HCT116 (cell line): ENCODE measurements around the gene NIPA2.
"Not testable (repeated sequence)": the region's sequence is repeated elsewhere in the genome, so short reads cannot be mapped to it uniquely, and the experiment has no call there.

Experiments
- EZH2 ChIP-seq: fragments of 200-600 bp; sonication (generic); IDR thresholded peaks from 2 replicates; pipeline ENCODE4 v1.6.1; 2017; ENCODE audit warnings: antibody characterized with exemption, mixed run types
- JUND ChIP-seq: IDR thresholded peaks from 2 replicates; pipeline ENCODE4 v1.6.1; 2012
- POLR2A ChIP-seq: IDR thresholded peaks from 2 replicates; pipeline ENCODE4 v1.7.0; 2011; ENCODE audit warnings: borderline replicate concordance; ENCODE audit not compliant: insufficient read depth, insufficient read length; ENCODE audit errors: extremely low read depth
- RAD21 ChIP-seq: IDR thresholded peaks from 2 replicates; pipeline ENCODE4 v1.6.1; 2012; ENCODE audit warnings: low read depth, mild to moderate bottlenecking
- SP1 ChIP-seq: IDR thresholded peaks from 2 replicates; pipeline ENCODE4 v1.6.1; 2012; ENCODE audit warnings: low read depth
- YY1 ChIP-seq: IDR thresholded peaks from 2 replicates; pipeline ENCODE4 v1.6.1; 2011; ENCODE audit warnings: low read length, low read depth, moderate library complexity, mild to moderate bottlenecking; ENCODE audit not compliant: insufficient replicate concordance; ENCODE audit errors: extremely low read depth
- ZFX ChIP-seq: fragments of 450-650 bp; IDR thresholded peaks from 2 replicates; pipeline ENCODE4 v1.6.1; 2017
- TF ChIP-seq, protein P1 (sequence below), 3 experiments: fragments of 200-600 bp in 1 of 3; sonication (generic) in 1 of 3; IDR thresholded peaks in 2 of 3; conservative IDR thresholded peaks in 1 of 3; 2 replicates each; pipeline ENCODE4 v1.5.1; 2012 to 2017; ENCODE audit warnings: low read depth in 2 of 3, low read length in 2 of 3, antibody characterized with exemption in 1 of 3, borderline replicate concordance in 1 of 3, control low read depth in 1 of 3, mild to moderate bottlenecking in 1 of 3, mixed read lengths in 1 of 3, mixed run types in 1 of 3, moderate library complexity in 1 of 3; ENCODE audit not compliant: insufficient read depth in 1 of 3
- TF ChIP-seq, protein P2 (sequence below): IDR thresholded peaks from 2 replicates; pipeline ENCODE4 v1.6.1; 2012; ENCODE audit warnings: low read depth

DNA sequence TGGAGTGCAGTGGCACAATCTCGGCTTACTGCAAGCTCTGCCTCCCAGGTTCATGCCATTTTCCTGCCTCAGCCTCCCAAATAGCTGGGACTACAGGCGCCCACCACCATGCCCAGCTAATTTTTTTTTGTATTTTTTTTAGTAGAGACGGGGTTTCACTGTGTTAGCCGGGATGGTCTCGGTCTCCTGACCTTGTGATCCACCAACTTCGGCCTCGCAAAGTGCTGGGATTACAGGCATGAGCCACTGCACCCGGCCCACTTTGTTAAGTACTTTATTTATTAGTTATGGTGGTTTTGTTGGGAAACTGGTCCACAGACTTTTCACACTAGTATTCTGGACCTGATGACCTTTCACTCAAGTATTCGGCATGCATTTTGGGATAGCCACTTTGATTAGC is 30.6 kb upstream of the NIPA2 start:
- TF ChIP-seq, protein P1, sequence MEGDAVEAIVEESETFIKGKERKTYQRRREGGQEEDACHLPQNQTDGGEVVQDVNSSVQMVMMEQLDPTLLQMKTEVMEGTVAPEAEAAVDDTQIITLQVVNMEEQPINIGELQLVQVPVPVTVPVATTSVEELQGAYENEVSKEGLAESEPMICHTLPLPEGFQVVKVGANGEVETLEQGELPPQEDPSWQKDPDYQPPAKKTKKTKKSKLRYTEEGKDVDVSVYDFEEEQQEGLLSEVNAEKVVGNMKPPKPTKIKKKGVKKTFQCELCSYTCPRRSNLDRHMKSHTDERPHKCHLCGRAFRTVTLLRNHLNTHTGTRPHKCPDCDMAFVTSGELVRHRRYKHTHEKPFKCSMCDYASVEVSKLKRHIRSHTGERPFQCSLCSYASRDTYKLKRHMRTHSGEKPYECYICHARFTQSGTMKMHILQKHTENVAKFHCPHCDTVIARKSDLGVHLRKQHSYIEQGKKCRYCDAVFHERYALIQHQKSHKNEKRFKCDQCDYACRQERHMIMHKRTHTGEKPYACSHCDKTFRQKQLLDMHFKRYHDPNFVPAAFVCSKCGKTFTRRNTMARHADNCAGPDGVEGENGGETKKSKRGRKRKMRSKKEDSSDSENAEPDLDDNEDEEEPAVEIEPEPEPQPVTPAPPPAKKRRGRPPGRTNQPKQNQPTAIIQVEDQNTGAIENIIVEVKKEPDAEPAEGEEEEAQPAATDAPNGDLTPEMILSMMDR (IDR thresholded peaks at IDR 0.05 in 2 of 3, conservative IDR thresholded peaks at IDR 0.05 in 1 of 3; ENCODE audit: borderline replicate concordance in 1 of 3, insufficient read depth in 1 of 3, low read depth in 2 of 3, low read length in 2 of 3), result not testable (repeated sequence)
- TF ChIP-seq, protein P2, sequence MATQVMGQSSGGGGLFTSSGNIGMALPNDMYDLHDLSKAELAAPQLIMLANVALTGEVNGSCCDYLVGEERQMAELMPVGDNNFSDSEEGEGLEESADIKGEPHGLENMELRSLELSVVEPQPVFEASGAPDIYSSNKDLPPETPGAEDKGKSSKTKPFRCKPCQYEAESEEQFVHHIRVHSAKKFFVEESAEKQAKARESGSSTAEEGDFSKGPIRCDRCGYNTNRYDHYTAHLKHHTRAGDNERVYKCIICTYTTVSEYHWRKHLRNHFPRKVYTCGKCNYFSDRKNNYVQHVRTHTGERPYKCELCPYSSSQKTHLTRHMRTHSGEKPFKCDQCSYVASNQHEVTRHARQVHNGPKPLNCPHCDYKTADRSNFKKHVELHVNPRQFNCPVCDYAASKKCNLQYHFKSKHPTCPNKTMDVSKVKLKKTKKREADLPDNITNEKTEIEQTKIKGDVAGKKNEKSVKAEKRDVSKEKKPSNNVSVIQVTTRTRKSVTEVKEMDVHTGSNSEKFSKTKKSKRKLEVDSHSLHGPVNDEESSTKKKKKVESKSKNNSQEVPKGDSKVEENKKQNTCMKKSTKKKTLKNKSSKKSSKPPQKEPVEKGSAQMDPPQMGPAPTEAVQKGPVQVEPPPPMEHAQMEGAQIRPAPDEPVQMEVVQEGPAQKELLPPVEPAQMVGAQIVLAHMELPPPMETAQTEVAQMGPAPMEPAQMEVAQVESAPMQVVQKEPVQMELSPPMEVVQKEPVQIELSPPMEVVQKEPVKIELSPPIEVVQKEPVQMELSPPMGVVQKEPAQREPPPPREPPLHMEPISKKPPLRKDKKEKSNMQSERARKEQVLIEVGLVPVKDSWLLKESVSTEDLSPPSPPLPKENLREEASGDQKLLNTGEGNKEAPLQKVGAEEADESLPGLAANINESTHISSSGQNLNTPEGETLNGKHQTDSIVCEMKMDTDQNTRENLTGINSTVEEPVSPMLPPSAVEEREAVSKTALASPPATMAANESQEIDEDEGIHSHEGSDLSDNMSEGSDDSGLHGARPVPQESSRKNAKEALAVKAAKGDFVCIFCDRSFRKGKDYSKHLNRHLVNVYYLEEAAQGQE, result not testable (repeated sequence)
- not testable (repeated sequence) for TF ChIP-seq YY1, RAD21, SP1, JUND, ZFX, POLR2A, EZH2
